Measurements from ENCODE around the gene NBPF4. TPM values are rescaled to one million over a fixed set of nuclear protein-coding genes. Genes with fewer than 3 reads are reported as not detected.

The NBPF4 gene
- total and polyA plus RNA-seq, 4 donors = 0.10 to 0.25 (median 0.15) TPM; not detected in 1

Other genes with a start within 250 kb of the NBPF4 start
- gene SLC25A24, start 43.7 kb downstream of the NBPF4 start, total RNA-seq = 10 to 100 TPM; 26.7 to 34.8 TPM
- gene SLC25A24, start 43.7 kb downstream of the NBPF4 start, polyA plus RNA-seq (ENCODE audit: insufficient read length in 2 of 2) = 10 to 100 TPM; 10.7 to 14.7 TPM
- not detected for gene NBPF6, start 206.3 kb upstream of the NBPF4 start, total RNA-seq
- under 1 TPM in 1 of 2 donors, not detected in 1; 0.13 TPM for gene NBPF6, start 206.3 kb upstream of the NBPF4 start, polyA plus RNA-seq (ENCODE audit: insufficient read length in 2 of 2)